Calu3 (cell line): ENCODE measurements around the gene PARP9. TPM values are rescaled to one million over a fixed set of nuclear protein-coding genes. Genes with fewer than 3 reads are reported as not detected.

ENCODE experiments used
- BruUV-seq: library from RNA; stranded (reverse); fragments of 400-500 nt; replicated peaks from 2 replicates; lab custom pipeline; 2021; lab: Mats Ljungman, UMichigan
- CTCF ChIA-PET: fragments of 300-600 bp; sonication (Branson Sonifier 250); formaldehyde crosslinking; loops from one replicate; lab custom pipeline; 2022; ENCODE audit warnings: antibody characterized with exemption; lab: Charles Lee
- DNase-seq: peaks from one replicate; pipeline ENCODE4 v3.0.0; 2022
- H3K27ac Mint-ChIP-seq: one replicate; pipeline ENCODE4 v1.8.0; 2022; ENCODE audit warnings: mixed read lengths; ENCODE audit not compliant: unreplicated experiment
- H3K27me3 Mint-ChIP-seq: one replicate; pipeline ENCODE4 v1.8.0; 2022; ENCODE audit warnings: mixed read lengths; ENCODE audit not compliant: unreplicated experiment
- H3K36me3 Mint-ChIP-seq: one replicate; pipeline ENCODE4 v1.8.0; 2022; ENCODE audit warnings: mild to moderate bottlenecking, moderate library complexity, mixed read lengths; ENCODE audit not compliant: insufficient read depth, unreplicated experiment
- H3K4me1 Mint-ChIP-seq: one replicate; pipeline ENCODE4 v1.8.0; 2022; ENCODE audit warnings: mild to moderate bottlenecking, low read depth, mixed read lengths; ENCODE audit not compliant: unreplicated experiment
- H3K4me3 Mint-ChIP-seq: one replicate; pipeline ENCODE4 v1.8.0; 2022; ENCODE audit warnings: mild to moderate bottlenecking, low read depth, moderate library complexity, mixed read lengths; ENCODE audit not compliant: unreplicated experiment
- H3K9me3 Mint-ChIP-seq: one replicate; pipeline ENCODE4 v1.8.0; 2022; ENCODE audit warnings: low read depth, mixed read lengths; ENCODE audit not compliant: unreplicated experiment
- intact Hi-C: fragments of 100-400 bp; cut with micrococcal nuclease; formaldehyde crosslinking; loops from one replicate; pipeline ENCODE4 v1.10.0; 2022; ENCODE audit not compliant: unreplicated experiment
- total RNA-seq: library from RNA; stranded (reverse); gene quantifications from 2 replicates; pipeline ENCODE4 v1.2.3, GENCODE V29; 2022
- TF ChIP-seq, protein P1 (sequence below): fragments of 200-600 bp; IDR thresholded peaks from one replicate; pipeline ENCODE4 v1.8.0; 2022; ENCODE audit warnings: antibody characterized with exemption; ENCODE audit not compliant: unreplicated experiment

The PARP9 gene
- total RNA-seq, 1 experiment from 2014 or later = 71.2 TPM

DNA sequence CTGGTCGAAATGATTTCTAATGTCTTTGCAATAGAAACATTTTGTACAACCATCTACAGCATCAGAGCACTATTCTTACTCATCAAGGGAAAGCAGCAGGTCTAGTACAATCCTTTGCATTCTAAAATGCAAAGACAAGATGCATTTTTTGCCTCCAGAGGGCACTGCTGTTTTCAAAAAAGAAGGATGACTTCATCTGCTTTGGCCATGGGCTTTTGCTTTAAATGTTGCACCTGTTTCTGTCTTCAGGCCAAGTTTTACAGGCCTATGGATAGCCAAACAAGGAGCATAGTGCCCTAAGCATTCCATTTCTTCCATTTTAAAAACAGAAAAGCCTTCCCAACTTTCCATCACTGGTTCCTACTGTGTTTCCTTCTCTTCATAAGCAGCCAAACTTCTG lies 3.4 kb downstream of the PARP9 start:
- CTCF ChIA-PET = no interaction called here
- TF ChIP-seq, protein P1, sequence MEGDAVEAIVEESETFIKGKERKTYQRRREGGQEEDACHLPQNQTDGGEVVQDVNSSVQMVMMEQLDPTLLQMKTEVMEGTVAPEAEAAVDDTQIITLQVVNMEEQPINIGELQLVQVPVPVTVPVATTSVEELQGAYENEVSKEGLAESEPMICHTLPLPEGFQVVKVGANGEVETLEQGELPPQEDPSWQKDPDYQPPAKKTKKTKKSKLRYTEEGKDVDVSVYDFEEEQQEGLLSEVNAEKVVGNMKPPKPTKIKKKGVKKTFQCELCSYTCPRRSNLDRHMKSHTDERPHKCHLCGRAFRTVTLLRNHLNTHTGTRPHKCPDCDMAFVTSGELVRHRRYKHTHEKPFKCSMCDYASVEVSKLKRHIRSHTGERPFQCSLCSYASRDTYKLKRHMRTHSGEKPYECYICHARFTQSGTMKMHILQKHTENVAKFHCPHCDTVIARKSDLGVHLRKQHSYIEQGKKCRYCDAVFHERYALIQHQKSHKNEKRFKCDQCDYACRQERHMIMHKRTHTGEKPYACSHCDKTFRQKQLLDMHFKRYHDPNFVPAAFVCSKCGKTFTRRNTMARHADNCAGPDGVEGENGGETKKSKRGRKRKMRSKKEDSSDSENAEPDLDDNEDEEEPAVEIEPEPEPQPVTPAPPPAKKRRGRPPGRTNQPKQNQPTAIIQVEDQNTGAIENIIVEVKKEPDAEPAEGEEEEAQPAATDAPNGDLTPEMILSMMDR = peak; percentile 40
- no peak overlapping the region for H3K4me3 Mint-ChIP-seq
- no peaks in the 10 kb centered on the region for H3K27me3 Mint-ChIP-seq
- peaks cover 28% of the 10 kb centered on the region for H3K36me3 Mint-ChIP-seq
- intact Hi-C loops = loop anchor here (1.0 kb wide), 1 partner anchor 119 kb away; no protein-coding TSS in a partner anchor
- DNase-seq = peak; percentile 65
- BruUV-seq = no TSS peak
- peaks cover 45% of the 10 kb centered on the region for H3K4me1 Mint-ChIP-seq
- no peak overlapping the region for H3K27ac Mint-ChIP-seq
- H3K9me3 Mint-ChIP-seq = no peaks in the 10 kb centered on the region

DNA sequence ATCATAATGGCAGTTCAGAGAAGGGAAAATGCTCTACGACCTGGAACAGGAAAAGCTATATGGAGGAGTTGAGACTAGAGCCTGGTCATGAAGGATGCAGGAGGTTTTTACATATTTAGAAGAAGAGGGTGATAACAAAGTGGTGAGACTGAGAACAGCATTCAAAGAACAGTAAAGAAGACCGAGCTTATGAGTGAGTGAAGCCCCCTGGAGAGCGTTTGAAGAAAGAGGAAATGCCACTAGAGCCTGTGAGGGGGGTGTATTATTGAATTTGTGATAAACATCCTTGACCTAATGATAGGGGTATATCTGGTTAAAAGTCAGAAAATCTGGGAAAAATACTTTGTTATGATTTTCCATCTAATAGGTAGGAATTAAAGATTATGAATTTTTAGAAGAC lies 4.2 kb downstream of the PARP9 start:
- intact Hi-C loops = loop anchor here (1.0 kb wide), 1 partner anchor 119 kb away; no protein-coding TSS in a partner anchor
- TF ChIP-seq, protein P1 = no peak
- DNase-seq = no peak
- BruUV-seq = no TSS peak
- Mint-ChIP-seq H3K27ac (no peak overlapping the region), H3K27me3 (no peaks in the 10 kb centered on the region), H3K9me3 (no peaks in the 10 kb centered on the region), H3K36me3 (peaks cover 29% of the 10 kb centered on the region), H3K4me3 (no peak overlapping the region), H3K4me1 (peaks cover 44% of the 10 kb centered on the region)
- CTCF ChIA-PET = interaction anchor here (0.7 to 2.7 kb wide), 2 partner anchors 78 to 120 kb away, joined by 3 to 17 read pairs; partner anchors contain the start of gene PARP14

DNA sequence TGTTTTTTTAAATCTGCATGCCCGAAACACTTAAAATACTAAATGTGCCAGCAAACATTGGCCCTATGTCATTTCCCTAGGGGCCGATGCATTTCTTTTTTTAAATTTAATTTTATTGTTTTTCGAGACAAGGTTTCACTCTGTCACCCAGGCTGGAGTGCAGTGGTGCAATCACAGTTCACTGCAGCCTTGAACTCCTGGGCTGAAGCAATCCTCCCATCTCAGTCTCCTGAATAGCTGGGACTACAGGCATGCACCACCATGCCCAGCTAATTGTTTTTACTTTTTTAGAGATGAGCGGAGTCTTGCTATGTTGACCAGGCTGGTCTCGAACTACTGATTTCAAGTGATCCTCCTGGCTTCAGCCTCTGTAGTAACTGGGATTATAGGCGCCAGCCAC lies 5.5 kb downstream of the PARP9 start:
- peaks cover 23% of the 10 kb centered on the region for H3K36me3 Mint-ChIP-seq
- TF ChIP-seq, protein P1 = no peak
- no peak overlapping the region for H3K4me3 Mint-ChIP-seq
- no TSS peak for BruUV-seq
- no peaks in the 10 kb centered on the region for H3K9me3 Mint-ChIP-seq
- no peak for DNase-seq
- no peak overlapping the region for H3K27ac Mint-ChIP-seq
- CTCF ChIA-PET = interaction anchor here (2.7 kb wide), 1 partner anchor 121 kb away, joined by 17 read pairs; the partner anchor contains the start of gene PARP14
- intact Hi-C loops = no loop called here
- H3K27me3 Mint-ChIP-seq = no peaks in the 10 kb centered on the region
- peaks cover 41% of the 10 kb centered on the region for H3K4me1 Mint-ChIP-seq

DNA sequence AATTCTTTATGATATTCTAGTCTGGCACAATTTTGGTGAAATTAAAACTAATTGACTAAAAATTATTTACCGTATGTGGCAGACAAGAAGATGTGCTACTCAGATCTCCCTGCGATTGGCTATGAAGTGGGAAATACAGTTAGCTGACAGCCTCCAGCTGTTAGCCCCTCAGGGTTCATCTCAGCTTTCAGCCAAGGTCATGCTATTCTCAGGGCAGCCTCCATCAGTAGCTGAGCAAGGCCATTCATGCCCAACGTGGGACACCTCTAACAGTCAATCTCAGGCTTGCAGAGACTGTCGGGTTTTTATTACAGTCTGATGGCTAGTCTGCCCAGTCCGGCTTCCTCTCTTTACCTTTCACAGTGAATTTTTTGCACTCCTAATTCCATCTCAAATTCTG lies 6.7 kb downstream of the PARP9 start:
- BruUV-seq = no TSS peak
- intact Hi-C loops = no loop called here
- Mint-ChIP-seq H3K4me3 (no peak overlapping the region), H3K27ac (no peak overlapping the region), H3K36me3 (peaks cover 23% of the 10 kb centered on the region), H3K27me3 (no peaks in the 10 kb centered on the region), H3K4me1 (peaks cover 28% of the 10 kb centered on the region), H3K9me3 (no peaks in the 10 kb centered on the region)
- CTCF ChIA-PET = no interaction called here
- DNase-seq = no peak
- TF ChIP-seq, protein P1 = no peak
